C1 segment of cervical spinal cord (tissue), 14 donors: ENCODE measurements around the gene PRKCA.
"Not testable (repeated sequence)": the region's sequence is repeated elsewhere in the genome, so short reads cannot be mapped to it uniquely, and the experiment has no call there.

Experiments
- DNase-seq, 14 donors: peaks; one replicate each; lab custom pipeline; 2025; lab: John Stamatoyannopoulos, UW

The PRKCA gene

DNA sequence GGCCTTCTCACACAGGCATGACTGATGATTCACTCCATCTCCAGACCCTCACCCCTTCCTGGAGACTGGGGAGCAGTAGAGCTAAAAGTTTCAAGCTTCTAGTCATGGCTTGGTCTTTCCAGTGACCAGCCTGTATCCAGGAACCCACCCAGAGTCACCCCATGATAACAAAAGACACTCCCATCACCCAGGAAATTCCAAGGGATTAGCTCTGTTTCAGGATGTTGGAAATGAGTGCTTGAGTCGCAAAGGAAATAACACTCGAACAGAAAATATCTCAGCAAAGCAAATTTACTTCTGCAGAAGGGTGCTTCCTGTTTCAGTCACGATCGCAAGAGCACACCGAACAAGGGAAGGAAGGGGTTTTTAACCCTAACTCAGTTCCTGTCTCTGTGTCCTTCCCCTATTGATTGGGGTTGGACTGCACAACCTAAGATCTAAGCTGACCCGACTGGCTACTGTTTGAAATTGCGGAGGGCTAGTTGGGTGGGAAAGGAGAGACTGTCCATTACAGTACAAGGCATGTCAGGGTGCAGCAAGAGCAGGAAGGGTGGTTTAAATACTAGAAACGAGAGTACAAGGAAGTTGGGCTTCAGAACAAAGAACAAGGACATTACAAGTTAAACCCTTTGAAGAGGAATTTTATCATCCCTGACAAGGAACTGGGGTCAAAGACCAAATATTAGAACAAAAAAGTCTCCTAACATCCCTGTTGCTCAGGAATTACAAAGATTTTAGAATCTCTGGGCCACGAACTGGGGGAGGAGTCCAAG, 308.1 kb downstream of the PRKCA start:
- DNase-seq, result no peak

GRCh38 chr17:66611397-66611796, 309.0 kb downstream of the PRKCA start:
- no peak for DNase-seq

GRCh38 chr17:66612993-66613392, 310.6 kb downstream of the PRKCA start:
- no peak for DNase-seq

DNA sequence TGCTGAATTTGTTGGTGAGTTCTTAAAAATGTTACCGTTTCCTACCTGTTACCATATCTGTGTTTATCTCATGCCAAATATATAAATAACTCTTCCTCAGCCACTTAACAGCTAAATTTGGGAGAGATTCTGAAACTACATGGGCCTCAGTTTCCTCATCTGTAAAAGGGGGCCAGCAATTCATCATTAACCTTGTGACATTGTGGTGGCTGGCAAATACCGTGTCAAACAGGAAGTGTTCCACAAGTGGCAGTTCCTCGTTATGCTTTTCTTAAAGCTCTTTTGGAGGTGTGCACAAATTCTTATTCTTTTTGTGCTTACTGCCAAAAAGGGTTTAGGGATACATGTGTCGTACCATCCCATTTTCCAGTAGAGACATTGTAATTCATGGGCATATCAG, 312.1 kb downstream of the PRKCA start:
- no peak for DNase-seq

DNA sequence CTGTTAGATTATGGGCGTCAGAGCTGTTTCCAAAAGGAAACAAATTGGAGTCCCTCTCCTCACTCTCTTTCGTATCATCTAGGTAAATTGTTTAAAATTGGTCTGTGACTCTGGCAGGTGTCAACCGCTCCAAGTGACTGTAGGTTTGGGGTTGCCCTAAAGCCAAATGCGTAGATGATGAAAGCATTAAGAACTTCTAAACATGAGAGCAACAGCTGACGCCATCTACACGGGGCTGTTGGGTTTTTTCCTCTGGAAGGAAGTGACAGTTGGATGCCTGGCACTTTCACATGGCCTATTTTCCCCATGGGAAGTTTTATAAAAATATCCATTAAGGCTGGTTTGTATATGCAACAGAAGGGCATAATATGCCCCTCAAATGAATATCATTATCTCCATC, 316.8 kb downstream of the PRKCA start:
- DNase-seq, result no peak

DNA sequence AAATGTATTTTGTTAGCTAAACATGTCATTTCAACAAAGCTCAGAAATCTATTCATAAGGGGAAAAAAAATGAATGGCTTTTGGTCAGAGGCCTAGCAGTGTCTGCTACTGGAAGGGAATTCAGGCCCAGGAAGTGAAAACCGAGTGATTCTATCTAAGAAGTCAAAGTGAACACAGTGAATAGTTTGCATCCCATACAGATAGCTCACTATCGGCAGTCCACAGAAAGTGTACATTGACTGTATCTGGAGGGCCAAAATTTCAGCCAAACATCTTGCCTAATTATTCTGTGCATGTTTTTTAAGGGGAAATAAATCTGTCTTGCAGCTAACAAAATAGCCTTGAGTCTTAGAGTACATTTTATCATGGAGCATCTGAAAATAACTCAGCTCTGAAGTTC, 318.1 kb downstream of the PRKCA start:
- DNase-seq, result no peak

DNA sequence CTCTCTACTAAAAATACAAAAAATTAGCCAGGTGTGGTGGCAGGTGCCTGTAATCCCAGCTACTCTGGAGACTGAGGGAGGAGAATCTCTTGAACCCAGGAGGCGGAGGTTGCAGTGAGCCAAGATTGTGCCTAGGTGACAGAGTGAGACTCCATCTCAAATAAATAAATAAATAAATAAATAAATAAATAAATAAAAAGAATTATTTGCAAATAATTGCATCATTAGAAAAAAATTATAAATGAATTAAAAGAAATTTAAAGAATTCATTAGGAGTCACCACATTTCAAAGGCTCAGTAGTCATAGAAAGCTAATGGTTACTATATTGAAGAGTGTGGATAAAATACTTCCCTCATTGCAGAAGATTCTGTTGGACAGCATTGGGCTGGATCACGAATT, 322.2 kb downstream of the PRKCA start:
- DNase-seq, result not testable (repeated sequence)

DNA sequence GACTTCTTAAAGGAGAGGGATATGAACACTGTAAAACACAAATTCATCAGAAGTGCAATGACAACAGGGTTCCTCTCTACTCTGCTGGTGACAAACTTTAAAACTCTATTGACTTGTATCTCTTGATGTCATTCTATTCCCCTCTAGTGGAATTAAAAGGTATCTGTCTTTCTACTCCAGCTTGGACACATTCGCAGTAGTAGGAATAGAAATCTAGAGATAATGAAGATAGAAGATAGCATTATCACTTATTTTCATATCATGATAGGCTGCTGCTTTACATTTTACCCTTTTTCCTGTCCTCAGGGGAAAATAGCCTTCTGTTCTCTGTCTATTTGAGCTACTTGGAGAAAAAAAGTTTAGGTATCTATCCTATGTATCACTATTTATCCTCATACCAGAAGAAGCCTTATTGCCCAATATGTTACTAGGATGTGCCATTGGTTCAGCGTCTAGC, 322.9 kb downstream of the PRKCA start:
- DNase-seq, result no peak

DNA sequence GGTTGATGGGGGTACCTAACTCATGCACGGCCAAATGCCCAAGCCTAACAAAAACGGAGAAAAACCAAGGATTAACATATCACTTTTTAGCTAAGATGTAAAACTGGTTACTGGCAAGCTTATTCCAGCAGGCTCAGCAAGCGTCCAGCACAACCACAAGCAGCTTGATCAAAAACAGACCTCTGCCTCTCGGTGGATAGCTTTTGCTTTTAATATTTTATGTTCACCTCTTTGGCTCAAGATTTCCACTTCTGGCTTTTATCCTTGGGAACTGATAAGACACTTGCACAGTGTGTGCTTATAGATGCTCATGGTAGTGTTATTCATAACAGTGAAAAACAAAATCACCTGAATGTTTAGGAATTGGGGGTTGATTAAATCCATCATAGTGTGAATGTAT, 325.6 kb downstream of the PRKCA start:
- DNase-seq, result no peak

DNA sequence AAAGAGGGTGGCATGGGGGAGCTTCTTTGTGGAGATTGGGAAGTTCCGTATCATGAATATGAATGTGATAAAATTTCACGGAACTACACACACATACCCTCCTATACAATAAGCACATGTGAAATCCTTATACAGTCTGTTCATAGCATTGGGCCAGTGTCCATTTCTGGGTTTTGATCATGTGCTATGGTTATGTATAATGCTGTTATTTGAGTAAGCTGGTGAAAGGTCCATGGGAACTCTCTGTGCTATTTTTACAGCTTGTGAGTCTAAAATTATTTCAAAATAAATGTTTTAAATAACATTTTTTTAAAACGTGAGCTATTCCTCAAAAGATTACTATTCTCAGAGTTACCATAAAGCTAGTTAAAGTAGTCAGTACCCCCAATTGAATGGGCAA, 327.3 kb downstream of the PRKCA start:
- no peak for DNase-seq

GRCh38 chr17:66630379-66630778, 328.0 kb downstream of the PRKCA start:
- no peak for DNase-seq

DNA sequence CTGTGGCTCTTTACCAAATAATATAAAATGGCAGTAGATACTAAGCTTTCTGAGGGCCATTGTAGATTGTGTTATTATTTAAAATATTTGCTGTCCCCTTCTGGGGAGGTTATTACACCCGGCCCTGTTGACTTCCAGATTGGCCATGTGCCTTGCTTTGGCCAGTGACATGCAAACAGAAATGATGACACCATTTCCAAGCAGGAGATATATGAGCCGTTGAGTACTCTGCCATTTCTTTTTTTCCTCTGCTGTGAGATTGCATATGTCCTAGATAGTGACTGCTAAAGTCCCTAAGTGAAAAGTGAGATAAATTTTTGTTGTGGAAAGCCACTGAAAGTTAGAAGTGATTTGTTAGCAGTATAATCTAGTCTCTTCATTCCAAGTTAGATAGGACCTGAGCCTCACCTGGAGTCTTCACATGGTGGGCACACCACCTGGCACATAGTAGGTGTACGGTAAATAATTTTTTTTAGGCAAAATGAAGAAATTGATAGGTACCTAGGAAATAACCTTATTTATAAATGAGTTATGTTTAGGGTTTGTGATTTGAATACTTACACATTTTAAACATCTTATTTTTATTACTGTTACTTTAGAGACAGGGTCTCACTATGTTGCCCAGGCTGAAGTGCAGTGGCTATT, 328.5 kb downstream of the PRKCA start:
- DNase-seq, result no peak

DNA sequence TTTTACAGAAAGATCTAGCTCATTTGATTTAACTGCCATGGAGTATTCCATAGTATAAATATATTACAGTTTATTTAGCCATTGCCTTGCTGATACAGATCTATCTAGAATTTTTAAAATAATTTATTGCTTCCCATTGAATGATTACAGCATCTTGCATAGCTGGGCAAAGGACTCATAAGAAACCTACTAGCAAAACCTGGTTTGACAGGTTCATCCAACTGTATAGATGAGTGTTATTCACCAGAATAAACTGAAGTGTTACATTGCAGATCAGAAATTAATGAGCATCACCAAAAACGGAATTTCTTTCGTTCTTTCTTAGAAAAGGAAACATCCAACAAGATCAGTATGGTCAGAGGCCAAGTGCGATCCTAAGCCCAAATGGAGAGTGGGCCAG, 330.3 kb downstream of the PRKCA start:
- DNase-seq, result no peak

GRCh38 chr17:66633317-66633965, 331.0 kb downstream of the PRKCA start:
- DNase-seq, result no peak

DNA sequence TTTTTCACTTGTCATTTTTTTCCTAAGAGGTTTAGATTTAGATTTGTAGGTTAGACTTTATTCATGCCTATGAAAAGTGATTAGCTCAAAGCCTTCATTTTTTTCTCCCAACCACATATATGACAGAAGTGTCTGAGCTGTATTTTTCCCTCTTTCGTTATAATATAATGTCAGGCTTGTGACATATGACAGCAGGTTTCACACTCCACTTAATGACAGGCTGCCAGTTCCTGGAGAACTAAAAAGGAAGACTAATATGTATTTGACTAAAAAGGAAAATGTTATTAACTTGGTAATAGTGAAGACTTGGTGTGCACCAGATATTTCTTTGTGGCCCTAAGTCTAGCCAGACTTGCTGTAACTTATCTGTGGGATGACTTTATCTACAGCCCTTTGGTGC, 331.8 kb downstream of the PRKCA start:
- DNase-seq, result no peak

GRCh38 chr17:66635386-66636045, 333.1 kb downstream of the PRKCA start:
- DNase-seq, result no peak

DNA sequence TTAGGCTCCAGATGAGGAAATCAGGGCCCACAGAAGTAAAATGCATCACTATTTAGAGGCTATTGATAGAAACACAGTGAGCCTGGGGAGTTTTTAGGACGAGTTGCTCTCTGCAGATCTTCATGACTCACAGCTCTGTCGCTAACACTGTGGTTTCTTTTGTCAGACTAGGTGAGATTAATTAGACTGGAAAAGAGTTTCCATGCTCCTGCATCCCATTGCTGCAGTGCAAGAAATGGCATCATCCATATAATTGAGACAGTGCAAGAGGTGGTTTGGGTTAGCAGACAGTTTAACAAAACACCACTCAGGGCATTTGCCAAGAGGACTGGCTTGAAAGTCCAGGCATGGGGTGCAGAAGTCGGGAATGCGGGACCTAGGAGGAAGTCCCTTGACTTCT, 333.7 kb downstream of the PRKCA start:
- DNase-seq, result peak in 1 of 14 donors; percentile 5

GRCh38 chr17:66637491-66637890, 335.1 kb downstream of the PRKCA start:
- DNase-seq, result no peak

DNA sequence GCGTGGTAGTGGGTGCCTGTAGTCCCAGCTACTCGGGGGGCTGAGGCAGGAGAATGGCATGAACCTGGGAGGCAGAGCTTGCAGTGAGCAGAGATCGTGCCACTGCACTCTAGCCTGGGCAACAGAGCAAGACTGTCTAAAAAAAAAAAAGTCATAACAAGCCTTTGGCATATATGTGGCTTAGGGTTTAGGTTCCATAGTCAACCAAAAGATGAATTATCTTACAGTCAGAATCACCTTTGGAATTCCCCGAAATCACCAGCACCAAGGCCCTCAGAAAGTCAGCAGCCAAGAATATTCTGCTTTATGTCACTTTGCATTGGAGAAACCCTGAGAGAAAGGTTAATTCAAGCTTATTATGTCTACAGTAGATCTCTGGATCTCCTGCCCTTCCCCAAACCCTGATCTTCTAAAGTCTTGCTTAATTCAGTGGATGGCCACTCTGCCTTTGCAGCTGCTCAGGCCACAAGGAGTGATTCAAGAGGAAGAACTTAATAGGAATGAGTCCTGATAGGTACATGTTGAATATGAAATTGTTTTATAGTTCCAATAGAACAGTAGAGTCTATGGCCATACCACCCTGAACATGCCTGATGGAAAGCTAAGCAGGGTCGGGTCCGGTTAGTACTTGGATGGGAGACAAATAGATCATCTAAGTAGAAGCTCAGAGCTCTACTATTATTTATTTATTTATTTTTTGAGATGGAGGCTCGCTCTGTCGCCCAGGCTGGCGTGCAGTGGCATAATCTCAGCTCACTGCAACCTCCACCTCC, 336.5 kb downstream of the PRKCA start:
- DNase-seq, result no peak

DNA sequence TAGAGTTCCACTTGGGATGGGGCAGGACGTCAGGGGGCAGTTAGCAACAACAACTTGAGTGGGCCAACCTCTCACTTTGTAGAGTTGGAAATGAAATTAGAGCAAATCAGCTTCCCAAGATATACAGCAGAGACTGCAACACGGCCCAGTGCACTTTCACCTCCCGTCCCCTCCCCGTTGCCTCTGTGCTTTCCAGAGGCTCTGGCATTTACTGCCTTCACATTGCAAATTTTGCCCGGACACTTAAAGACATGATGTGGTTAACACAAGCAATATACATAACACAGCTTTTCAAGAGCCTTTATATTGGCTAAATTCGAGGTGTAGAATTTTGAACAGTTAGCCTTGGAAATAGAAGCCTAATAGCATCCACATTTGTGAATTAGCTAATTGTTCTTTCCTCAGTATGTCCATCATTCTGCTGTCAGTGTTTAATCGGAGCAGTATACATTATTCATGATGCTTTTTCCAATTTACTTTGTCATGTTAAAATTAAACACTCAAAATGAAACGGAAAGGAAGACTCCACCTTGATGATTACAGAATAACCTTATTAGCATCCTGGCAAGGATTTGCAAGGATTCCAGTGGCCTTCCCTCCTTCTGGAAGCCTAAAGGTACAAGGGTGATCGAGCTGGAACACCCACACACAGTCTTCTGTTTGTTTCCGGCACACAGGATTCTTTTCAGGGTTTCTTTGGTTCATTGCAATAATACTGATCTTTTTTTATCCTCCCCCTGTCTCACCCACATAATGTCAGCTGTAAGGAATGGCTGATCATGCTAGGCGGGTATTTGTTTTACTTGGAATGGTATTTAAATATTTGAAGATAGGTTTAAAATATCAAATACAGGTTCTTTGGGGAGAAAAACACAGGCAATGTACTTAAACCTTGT, 341.6 kb downstream of the PRKCA start:
- no peak for DNase-seq
